GM12875 (cell line): ENCODE measurements around the gene PIK3R1.

Experiments used
- H3K4me3 ChIP-seq: one replicate; pipeline ENCODE4 v1.5.1; 2011; ENCODE audit warnings: low read depth, low read length, control low read depth
- TF ChIP-seq, protein P1 (sequence below): IDR thresholded peaks from 2 replicates; pipeline ENCODE4 v1.5.1; 2011; ENCODE audit warnings: low read depth, mild to moderate bottlenecking, control low read depth, inconsistent platforms, low read length, moderate library complexity, borderline replicate concordance; ENCODE audit not compliant: insufficient read depth

Gene PIK3R1

DNA sequence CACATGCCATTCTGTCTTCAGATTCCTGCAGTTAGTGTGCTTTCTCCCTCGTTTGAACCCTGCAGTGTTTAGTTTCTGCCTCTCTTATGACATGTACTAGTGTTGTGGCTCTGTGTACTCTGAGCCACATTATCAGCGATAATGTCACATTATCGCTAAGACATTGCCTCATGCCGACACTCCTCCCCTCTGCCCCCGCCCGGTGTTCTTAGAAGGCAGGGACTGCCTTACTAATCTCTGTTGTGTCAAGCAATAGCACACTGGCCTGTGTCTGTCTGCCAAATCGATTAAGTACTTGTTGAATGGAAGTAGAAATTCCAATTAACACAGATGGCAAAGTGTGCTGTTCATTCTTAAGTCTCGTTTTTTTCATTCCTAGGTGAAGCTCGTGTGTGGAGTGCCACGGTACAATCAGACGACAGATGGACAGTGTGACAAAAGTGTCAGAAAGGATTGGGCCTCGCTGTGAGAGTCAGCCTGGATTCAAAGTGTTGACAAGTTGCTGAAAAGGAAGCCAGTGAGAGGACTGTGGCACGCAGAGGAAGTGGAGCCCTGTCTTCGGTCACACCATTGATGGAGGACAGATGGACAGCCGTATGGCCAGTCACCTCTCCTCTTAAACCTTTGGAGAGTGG, 10.5 kb downstream of the PIK3R1 start:
- TF ChIP-seq, protein P1, sequence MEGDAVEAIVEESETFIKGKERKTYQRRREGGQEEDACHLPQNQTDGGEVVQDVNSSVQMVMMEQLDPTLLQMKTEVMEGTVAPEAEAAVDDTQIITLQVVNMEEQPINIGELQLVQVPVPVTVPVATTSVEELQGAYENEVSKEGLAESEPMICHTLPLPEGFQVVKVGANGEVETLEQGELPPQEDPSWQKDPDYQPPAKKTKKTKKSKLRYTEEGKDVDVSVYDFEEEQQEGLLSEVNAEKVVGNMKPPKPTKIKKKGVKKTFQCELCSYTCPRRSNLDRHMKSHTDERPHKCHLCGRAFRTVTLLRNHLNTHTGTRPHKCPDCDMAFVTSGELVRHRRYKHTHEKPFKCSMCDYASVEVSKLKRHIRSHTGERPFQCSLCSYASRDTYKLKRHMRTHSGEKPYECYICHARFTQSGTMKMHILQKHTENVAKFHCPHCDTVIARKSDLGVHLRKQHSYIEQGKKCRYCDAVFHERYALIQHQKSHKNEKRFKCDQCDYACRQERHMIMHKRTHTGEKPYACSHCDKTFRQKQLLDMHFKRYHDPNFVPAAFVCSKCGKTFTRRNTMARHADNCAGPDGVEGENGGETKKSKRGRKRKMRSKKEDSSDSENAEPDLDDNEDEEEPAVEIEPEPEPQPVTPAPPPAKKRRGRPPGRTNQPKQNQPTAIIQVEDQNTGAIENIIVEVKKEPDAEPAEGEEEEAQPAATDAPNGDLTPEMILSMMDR, result no peak
- H3K4me3 ChIP-seq, result no peak overlapping the region

DNA sequence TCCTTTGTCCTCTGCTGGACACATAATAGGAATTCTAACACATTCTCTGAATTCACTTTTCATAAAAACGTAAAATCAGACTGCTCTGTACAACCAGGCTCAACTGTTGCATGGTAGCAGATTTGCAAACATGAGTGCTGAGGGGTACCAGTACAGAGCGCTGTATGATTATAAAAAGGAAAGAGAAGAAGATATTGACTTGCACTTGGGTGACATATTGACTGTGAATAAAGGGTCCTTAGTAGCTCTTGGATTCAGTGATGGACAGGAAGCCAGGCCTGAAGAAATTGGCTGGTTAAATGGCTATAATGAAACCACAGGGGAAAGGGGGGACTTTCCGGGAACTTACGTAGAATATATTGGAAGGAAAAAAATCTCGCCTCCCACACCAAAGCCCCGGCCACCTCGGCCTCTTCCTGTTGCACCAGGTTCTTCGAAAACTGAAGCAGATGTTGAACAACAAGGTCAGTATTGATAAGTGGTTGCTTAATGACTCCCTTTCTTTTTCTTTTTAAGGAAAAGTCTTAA, 11.1 kb downstream of the PIK3R1 start:
- no peak overlapping the region for H3K4me3 ChIP-seq
- TF ChIP-seq, protein P1, result no peak

DNA sequence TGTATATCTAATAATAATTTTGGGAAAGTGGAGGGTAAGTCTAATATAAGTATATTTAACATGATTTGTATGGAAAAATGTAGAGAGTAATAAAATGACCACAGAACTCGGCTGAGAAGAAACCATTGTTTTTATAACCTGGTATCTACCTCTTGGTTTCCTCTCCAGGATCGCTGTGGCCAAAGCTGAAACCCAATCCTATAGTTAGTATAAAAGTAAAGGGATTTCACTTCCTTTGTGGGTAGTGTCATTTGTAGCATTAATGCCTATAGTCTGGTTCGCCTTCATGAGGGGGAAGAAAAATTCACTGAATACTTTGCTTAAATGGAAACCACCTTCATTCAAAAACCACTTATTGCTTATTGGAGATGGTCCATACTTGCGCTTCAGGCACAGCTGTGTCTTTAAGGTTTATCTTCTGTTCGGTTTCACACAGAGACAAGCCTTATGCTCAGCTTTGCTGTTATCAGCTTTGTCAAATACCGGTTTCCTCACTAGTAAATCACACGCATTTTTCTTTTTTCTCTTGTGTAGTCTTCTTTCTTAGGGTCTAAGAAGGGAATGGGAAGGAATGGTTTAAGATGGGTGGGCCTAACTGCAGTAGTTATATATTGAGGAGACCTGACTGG, 12.1 kb downstream of the PIK3R1 start:
- TF ChIP-seq, protein P1, result no peak
- H3K4me3 ChIP-seq, result no peak overlapping the region

DNA sequence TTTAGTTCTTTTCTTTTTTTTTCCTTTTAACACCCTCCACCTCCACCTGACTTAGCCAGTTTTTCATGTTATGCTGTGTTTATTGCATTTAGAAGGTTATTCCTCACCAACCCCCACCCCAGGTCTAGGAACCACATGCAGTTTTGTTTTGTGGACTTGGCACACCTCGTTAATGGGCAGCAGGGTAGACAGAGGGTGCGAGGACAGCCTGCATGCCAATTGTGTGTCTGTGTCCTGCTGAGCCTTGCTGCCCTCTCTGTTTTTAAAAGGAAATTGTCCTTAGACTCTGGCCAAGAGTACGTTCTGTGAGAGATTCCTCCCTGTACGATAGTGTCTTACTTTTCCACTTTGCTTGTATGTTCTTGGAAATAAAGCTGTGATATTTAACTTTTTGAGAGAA, 13.9 kb downstream of the PIK3R1 start:
- TF ChIP-seq, protein P1, result no peak
- H3K4me3 ChIP-seq, result no peak overlapping the region

DNA sequence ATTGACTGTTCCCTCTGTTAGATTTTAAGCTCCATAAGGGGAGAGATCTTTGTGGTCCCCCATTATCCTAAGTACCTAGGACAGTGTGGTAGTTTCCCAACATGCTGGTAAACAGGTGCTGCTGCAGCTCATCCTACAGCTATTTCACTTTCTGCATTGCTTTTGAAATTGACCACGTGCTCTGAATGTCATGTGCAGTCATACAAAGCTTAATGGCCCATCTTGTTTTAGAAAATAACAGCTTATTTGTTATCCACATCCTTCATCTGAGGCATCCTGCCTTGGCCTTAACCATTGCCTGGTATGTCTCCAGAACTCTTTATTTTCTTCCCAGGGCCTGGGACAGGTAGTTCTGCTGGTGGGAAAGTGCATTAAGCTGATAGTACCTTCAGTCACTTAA, 14.7 kb downstream of the PIK3R1 start:
- TF ChIP-seq, protein P1, result no peak
- H3K4me3 ChIP-seq, result no peak overlapping the region

DNA sequence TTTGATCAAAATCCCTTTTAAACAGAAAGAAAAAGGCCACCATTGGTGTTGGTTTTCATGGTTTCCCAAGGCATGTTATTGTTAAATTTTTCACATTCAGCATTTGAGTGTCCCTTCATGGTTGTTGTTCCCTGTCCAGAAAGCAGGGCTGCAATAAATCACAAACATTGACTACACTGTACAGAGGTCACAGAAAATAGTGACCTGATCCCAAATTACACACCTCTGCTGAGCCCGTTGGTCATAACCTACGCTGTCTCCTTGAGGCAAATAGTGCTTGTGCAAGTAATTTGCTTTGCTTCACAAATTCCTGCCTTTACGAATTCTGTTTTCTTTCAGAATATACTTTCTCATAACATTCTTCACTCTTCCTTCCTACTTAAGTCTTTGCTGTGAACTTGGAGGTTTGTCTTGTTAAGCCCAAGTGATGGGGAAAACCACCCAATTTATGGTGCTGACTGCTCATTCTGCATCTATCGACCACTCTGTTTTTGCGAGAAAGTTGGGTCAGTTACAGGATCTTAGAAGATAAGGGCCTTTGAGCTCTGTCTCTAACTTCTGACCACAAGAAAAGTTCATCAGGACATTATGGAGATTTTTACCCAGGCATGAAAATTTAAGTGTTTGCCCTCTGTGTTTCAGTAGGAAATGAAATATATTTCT, 16.0 kb downstream of the PIK3R1 start:
- TF ChIP-seq, protein P1, result no peak
- H3K4me3 ChIP-seq, result no peak overlapping the region
